Middle frontal gyrus (tissue), 1 donor: Measurements from ENCODE around the gene ZNF619.
"Not testable (repeated sequence)": the region's sequence is repeated elsewhere in the genome, so short reads cannot be mapped to it uniquely, and the experiment has no call there.

Experiments used
- DNase-seq: peaks from one replicate; pipeline ENCODE4 v3.0.0-alpha.2; 2015; ENCODE audit warnings: low spot score; ENCODE audit errors: extremely low spot score

ZNF619 gene

GRCh38 chr3:40476478-40477470 is at the start of gene ZNF619:
TSS of gene ZNF619 (plus strand) at chr3:40477122. CDS start at chr3:40477980, 858 bp downstream.
- peak; percentile 11 for DNase-seq

- no peak for DNase-seq
Observed at GRCh38 chr3:40432793-40433192, 44.1 kb upstream of the ZNF619 start.

- no peak for DNase-seq
Observed at GRCh38 chr3:40437889-40438288, 39.0 kb upstream of the ZNF619 start.

GRCh38 chr3:40445062-40445461 is 31.9 kb upstream of the ZNF619 start:
- no peak for DNase-seq

- no peak for DNase-seq
Observed at GRCh38 chr3:40445880-40446279, 31.0 kb upstream of the ZNF619 start.

GRCh38 chr3:40450438-40450837 is 26.5 kb upstream of the ZNF619 start:
- DNase-seq = no peak

- DNase-seq = no peak
Observed at GRCh38 chr3:40451551-40451950, 25.4 kb upstream of the ZNF619 start.

- no peak for DNase-seq
Observed at GRCh38 chr3:40452057-40452456, 24.9 kb upstream of the ZNF619 start.

GRCh38 chr3:40452562-40452875 is 24.4 kb upstream of the ZNF619 start:
- no peak for DNase-seq

GRCh38 chr3:40452876-40453730 is 23.8 kb upstream of the ZNF619 start:
- peak; percentile 97 for DNase-seq

GRCh38 chr3:40453933-40454332 is 23.0 kb upstream of the ZNF619 start:
- no peak for DNase-seq

GRCh38 chr3:40455328-40455727 is 21.6 kb upstream of the ZNF619 start:
- no peak for DNase-seq

- DNase-seq = no peak
Observed at GRCh38 chr3:40456279-40456939, 20.5 kb upstream of the ZNF619 start.

- DNase-seq = peak; percentile 97
Observed at GRCh38 chr3:40456940-40457823, 19.7 kb upstream of the ZNF619 start, which contains the start of gene RPL14. TSS of gene RPL14 (plus strand) at chr3:40457339. CDS start at chr3:40457472, 133 bp downstream.

GRCh38 chr3:40458473-40458872 is 18.4 kb upstream of the ZNF619 start:
- DNase-seq = no peak

- not testable (repeated sequence) for DNase-seq
Observed at GRCh38 chr3:40460481-40460880, 16.4 kb upstream of the ZNF619 start.

- DNase-seq = no peak
Observed at GRCh38 chr3:40461161-40461560, 15.8 kb upstream of the ZNF619 start.

- not testable (repeated sequence) for DNase-seq
Observed at GRCh38 chr3:40462838-40463237, 14.1 kb upstream of the ZNF619 start.

- DNase-seq = no peak
Observed at GRCh38 chr3:40463579-40463978, 13.3 kb upstream of the ZNF619 start.

GRCh38 chr3:40464339-40465110 is 12.4 kb upstream of the ZNF619 start:
- no peak for DNase-seq
